HG02759 (cell line): Measurements from ENCODE around the gene RMND5B.
"Not testable (repeated sequence)": the region's sequence is repeated elsewhere in the genome, so short reads cannot be mapped to it uniquely, and the experiment has no call there.

ENCODE experiments used
- ATAC-seq: cut with Tn5 transposase; IDR thresholded peaks from one replicate; pipeline ENCODE4 v1.9.1; 2021; ENCODE audit warnings: mild to moderate bottlenecking, moderate library complexity; ENCODE audit not compliant: unreplicated experiment

Gene RMND5B

DNA sequence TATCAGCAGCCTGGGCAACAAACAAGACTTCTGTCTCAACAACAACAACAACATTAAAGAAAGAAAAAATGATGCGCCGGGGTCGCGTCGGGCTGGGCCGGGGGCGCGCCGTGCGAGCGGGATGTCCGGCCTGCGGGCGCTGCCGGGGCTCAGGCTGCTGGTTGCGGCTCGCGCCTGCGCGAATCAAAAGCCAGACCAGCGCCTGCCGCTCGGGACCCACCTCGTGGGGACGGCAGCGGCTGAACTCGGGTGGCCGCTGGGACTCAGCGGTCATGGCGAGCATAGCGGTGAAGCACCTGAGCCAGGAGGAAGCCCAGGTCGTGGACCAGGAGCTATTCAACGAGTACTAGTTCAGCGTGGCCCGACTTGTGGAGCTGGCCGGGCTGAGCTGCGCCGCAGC is 34.8 kb downstream of the RMND5B start:
- no peak for ATAC-seq

DNA sequence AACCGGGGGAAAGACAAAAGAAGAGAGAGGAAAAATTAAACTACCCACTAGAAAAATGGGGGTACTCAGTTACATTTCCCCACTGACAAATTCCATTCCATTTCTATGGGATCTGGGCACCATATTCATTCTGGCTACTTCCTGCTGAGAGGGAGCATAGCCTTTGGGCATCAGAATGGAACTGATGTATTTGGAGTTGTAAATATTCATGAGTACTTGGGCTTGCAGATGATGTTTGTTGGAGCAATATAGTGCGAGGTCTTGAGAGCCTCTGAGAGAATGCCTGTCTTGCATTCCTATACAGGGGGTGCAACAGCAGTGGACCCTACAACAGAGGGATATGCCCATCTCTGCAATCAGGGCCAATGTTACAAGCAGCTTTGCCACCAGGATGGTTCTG is 39.6 kb downstream of the RMND5B start:
- no peak for ATAC-seq

DNA sequence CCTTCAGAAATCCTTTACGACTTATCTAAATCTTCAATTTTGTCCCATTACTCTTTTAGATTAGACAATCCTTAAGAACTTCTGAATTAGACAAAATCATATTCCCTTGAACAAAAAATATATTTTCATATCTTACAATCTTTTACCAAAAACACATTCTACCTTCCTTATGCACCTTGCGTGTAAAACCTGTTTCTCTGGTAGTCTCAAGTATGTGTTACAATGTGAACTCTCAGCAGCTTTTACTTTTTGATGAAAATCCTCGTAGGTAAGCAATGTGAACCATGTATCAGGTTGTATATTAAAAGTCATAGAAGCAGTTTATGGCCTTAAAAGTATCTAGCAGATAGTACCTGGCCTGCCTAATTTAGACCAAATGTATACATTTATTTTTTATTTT is 43.6 kb downstream of the RMND5B start:
- no peak for ATAC-seq

GRCh38 chr5:178176791-178177190 is 46.0 kb downstream of the RMND5B start:
- no peak for ATAC-seq

- no peak for ATAC-seq
Measured at GRCh38 chr5:178177569-178177968, 46.8 kb downstream of the RMND5B start.

- ATAC-seq = no peak
Measured at GRCh38 chr5:178180141-178180863, 49.5 kb downstream of the RMND5B start.

GRCh38 chr5:178182158-178182876 is 51.5 kb downstream of the RMND5B start:
- ATAC-seq = no peak

DNA sequence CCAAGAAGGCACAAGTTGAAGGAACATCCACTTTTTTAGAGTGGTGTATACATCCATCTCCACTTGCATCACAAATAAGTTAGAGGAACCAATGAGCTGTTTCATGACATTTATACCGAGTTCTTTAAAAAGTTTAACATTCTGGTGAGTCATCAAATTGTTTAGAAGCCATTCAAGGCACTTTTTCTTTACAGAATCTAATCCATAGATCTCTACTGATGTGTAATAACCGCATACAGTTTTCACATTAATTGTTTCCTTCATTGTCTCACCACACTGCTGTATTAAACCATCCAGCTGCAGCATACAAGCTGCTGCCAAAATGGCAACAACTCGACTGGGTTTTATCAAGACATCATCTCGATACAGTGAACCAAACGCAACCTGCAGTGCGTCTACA is 55.6 kb downstream of the RMND5B start:
- no peak for ATAC-seq

- no peak for ATAC-seq
Measured at GRCh38 chr5:178187014-178187413, 56.2 kb downstream of the RMND5B start, which contains the start of gene GMCL2. Gene GMCL2 (minus strand): TSS chr5:178187371. CDS start chr5:178187299, 72 bp downstream.

DNA sequence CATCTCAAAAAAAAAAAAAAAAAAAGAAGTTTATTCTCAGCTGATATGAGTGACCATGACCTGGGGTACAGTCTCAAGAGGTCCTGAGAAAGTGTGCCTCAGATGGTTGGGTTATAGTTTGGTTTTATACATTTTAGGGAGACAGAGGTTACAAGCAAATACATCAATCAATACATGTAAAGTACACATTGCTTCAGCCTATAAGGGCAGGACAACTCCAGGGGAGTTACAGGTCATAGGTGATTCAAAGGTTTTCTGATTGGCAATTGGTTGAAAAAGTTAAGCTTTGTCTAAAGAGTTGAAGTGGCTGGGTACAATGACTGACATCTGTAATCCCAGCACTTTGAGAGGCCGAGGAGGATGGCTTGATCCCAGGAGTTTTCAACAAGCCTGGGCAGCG is 58.6 kb downstream of the RMND5B start:
- no peak for ATAC-seq

GRCh38 chr5:178191661-178192060 is 60.8 kb downstream of the RMND5B start:
- ATAC-seq = no peak

- no peak for ATAC-seq
Measured at GRCh38 chr5:178192244-178192643, 61.4 kb downstream of the RMND5B start.

DNA sequence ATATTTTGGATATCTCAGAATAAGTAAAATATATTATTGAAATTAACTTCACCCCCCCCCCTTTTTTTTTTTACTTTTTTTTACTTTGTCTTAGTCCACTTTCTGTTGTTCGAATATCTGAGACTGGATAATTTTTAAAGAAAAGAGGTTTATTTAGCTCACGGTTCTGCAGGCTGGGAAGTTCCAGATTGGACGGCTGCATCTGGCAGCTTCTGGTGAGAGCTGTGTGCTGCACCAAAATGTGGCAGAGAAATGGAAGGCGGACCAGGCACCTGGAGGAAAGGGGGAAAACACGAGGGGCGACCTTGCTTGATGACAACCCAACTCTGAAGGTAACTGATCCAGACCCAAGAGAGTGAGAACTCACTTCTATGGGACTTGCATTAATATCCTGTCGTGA is 62.0 kb downstream of the RMND5B start:
- ATAC-seq = no peak

DNA sequence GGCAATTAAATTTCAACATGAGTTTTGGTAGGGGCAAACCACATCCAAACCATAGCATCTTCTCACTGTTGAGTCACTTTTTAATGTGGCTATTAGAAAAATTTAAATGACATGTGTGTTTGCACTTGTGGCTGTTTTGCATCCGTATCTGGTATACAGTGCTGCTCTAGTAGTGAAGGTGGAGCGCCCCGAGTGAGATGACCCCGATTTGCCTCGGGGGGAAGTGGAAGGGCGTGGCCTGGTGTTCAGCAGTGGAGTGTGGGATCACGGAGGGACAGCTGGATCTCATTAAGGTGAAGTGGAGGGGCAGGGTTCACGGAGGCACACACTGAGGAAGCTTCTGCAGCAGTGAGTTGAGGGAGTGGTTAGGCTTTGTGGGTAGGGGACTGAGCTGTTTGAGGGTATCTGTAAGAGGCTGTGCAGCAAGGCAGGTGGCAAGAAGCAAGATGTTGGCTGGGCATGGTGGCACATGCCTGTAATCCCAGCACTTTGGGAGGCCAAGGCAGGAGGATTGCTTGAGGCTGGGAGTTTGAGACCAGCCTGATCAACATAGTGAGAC is 62.5 kb downstream of the RMND5B start:
- no peak for ATAC-seq

GRCh38 chr5:178194026-178194425 is 63.2 kb downstream of the RMND5B start:
- no peak for ATAC-seq

- no peak for ATAC-seq
Measured at GRCh38 chr5:178196281-178196812, 65.5 kb downstream of the RMND5B start.

- ATAC-seq = no peak
Measured at GRCh38 chr5:178196986-178197385, 66.2 kb downstream of the RMND5B start.

- not testable (repeated sequence) for ATAC-seq
Measured at GRCh38 chr5:178198151-178198550, 67.3 kb downstream of the RMND5B start.

GRCh38 chr5:178198706-178199105 is 67.9 kb downstream of the RMND5B start:
- ATAC-seq = no peak

DNA sequence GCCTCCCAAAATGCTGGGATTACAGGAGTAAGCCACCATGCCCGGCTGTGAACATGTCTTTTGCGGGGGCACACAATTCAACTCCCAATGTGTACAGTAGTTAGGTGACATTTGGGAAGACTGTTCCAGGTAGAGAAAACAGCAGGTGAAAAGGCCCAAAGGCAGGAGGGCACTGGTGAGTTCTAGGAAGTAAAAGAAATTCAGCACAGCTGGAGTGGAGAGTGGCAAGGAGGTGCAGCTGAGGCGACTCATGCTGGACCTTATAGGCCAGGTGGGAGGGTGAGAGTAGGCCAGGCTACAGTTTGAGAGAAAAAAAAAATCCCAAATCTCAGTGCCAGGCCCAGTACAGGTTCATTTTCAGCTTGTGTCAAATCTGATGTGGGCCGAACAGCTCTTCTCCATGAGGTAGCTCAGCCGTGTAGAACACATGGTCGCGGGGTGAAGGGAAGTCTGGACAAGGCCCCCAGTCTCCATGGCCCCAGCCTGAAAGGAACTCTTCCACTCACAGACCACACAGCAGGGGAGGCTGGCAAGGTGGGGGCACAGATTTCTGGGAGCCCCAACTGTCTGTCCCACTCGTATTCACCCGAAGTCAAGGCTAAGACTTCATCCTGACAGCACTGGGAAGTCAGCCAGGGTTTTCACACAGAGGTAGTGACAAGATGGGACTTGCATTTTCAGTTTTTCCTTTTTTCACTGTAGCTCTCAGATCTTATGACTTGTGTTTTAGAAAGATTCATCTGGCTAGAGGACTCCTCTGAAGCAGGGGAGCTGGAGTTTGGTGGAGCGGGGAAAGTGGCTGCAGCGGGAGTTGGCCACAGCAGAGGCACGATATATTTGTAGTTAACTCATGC is 69.0 kb downstream of the RMND5B start:
- ATAC-seq = no peak
